Memory B cell (primary cell): ENCODE data around the gene UMODL1.
A peak's percentile ranks its signal among the peaks of the same experiment; 100 is the strongest.
"Not testable (repeated sequence)": the region's sequence is repeated elsewhere in the genome, so short reads cannot be mapped to it uniquely, and the experiment has no call there.

ENCODE experiments used
- ATAC-seq: fragments of 150-1000 bp; cut with Tn5 transposase; 2 replicates; pipeline ENCODE4 v1.10.0; 2021; ENCODE audit warnings: low read depth, mild to moderate bottlenecking, moderate library complexity
- DNase-seq, 2 donors: peaks; one replicate each; pipeline ENCODE4 v3.0.0; 2022; ENCODE audit warnings: low spot score in 2 of 2
- H3K27ac Mint-ChIP-seq: one replicate; pipeline ENCODE4 v1.8.0; 2022; ENCODE audit warnings: mild to moderate bottlenecking, moderate library complexity, mixed read lengths
- H3K27me3 Mint-ChIP-seq: one replicate; pipeline ENCODE4 v1.8.0; 2022; ENCODE audit warnings: mixed read lengths
- H3K36me3 Mint-ChIP-seq: one replicate; pipeline ENCODE4 v1.8.0; 2022; ENCODE audit warnings: mild to moderate bottlenecking, mixed read lengths
- H3K4me1 Mint-ChIP-seq: one replicate; pipeline ENCODE4 v1.8.0; 2022; ENCODE audit warnings: mixed read lengths
- H3K4me3 Mint-ChIP-seq: one replicate; pipeline ENCODE4 v1.8.0; 2022; ENCODE audit warnings: mild to moderate bottlenecking, moderate library complexity, mixed read lengths
- H3K9me3 Mint-ChIP-seq: one replicate; pipeline ENCODE4 v1.8.0; 2022; ENCODE audit warnings: mixed read lengths

UMODL1 gene

DNA sequence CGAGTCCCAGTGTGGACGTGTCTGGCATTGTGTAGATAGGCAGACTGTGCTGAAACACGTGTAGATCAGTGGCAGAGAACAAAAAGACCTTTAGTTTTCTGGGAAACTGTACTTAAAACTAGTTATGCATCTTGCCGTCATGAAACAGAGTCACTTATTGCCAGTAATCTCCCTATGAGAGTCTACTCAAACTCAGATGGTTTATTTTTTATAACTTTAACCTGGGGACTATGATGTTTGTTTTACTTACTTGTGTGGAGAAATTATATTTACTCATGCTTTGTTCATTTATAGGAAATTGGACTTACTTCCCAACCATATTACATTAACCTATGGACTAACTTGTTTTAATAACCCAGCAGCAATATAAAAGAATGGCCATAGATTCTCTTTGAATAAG, 93.7 kb downstream of the UMODL1 start:
- H3K9me3 Mint-ChIP-seq: no peaks in the 10 kb centered on the region
- H3K27ac Mint-ChIP-seq: no peak overlapping the region
- ATAC-seq: no peak

DNA sequence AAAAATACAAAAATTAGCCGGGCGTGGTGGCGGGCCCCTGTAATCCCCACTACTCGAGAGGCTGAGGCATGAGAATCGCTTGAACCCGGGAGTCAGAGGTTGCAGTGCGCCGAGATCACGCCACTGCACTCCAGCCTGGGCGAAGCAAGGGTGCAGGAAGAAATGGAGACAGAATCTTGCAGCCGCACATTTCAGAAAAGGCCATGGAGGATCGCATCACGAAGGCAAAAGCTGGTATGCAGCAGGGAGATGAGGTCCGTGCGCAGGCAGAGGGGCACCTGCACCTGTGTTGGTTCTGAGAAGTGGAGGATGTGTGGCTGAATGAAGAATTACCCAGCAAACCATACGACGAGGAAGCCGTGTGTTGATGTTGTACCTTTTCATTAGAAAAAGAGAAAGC, 94.8 kb downstream of the UMODL1 start:
- no peak overlapping the region for H3K4me3 Mint-ChIP-seq
- no peak for DNase-seq
- H3K27me3 Mint-ChIP-seq: peaks cover 3% of the 10 kb centered on the region
- H3K36me3 Mint-ChIP-seq: no peaks in the 10 kb centered on the region
- ATAC-seq: no peak
- peaks cover 25% of the 10 kb centered on the region for H3K4me1 Mint-ChIP-seq
- no peak overlapping the region for H3K27ac Mint-ChIP-seq
- no peaks in the 10 kb centered on the region for H3K9me3 Mint-ChIP-seq

More for the DNA sequence above, 93.7 kb downstream of the UMODL1 start:
- H3K4me1 Mint-ChIP-seq: peaks cover 25% of the 10 kb centered on the region
- no peaks in the 10 kb centered on the region for H3K36me3 Mint-ChIP-seq
- no peak overlapping the region for H3K4me3 Mint-ChIP-seq
- DNase-seq: no peak
- peaks cover 3% of the 10 kb centered on the region for H3K27me3 Mint-ChIP-seq

DNA sequence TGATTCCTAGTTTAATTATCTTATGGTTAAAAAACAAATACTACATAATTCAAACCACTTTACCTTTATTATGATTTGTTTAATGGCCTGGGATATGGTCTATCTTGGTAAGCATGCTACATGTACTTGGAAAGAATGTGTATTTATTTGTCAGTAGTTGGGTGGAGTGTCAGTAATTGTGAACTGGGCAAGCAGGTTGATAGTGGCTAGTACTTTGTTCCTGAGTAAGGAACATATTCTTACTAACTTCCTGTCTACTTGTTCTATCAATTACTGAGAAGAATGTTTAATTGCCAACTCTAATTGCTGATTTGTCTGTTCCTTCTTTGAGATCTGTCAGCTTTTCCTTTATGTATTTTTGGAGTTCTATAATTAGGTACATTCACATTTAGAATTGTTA, 98.6 kb downstream of the UMODL1 start:
- Mint-ChIP-seq H3K9me3 (no peaks in the 10 kb centered on the region), H3K27ac (no peak overlapping the region), H3K4me3 (no peak overlapping the region), H3K36me3 (no peaks in the 10 kb centered on the region), H3K27me3 (no peaks in the 10 kb centered on the region), H3K4me1 (peaks cover 3% of the 10 kb centered on the region)
- ATAC-seq (no peak), DNase-seq (no peak)

DNA sequence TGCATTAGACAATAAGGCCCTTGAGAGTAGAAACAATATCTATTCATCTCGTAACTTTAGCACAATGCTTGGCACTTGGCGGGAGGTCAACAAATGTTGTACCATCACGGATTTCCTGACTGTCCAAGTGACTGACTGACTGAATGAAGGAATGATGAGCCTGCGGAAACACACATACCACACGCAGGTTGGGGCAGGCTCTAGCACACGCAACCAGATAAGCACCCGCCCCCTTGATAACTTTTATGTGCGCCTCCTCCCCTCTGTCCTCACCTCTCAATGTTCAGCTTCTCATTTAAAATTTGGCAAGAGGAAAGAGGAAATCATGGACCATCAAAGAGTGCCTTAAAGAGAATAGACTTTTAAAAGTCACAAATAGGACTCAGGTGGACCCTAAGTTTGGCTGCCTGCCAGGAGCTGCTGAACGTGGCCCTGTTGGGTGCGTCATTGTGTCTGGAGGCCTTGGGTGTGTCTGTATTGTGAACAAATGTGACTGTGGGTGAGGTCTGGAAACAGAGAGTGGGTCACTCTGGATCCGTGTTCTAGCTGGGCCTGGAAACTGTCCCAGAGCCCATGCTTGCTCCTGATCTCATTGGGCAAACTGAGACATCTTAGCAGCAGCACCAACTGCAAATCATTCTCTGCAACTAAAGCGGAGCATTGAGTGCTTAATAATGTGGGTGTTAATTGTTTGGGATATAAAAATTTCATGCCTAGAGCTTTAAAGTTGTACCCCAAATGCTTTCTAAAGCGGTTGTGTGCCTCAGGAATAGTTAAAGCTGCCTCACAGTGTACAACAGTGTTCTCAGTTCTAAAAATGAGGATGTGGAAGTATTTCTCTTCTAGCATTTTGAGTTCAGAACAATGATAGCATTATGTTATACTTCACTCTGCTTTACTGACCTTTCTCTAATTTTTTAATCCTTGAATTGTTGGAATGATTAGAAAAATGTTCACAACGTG, 100.3 kb downstream of the UMODL1 start:
- Mint-ChIP-seq H3K27ac (no peak overlapping the region), H3K27me3 (no peaks in the 10 kb centered on the region), H3K4me3 (no peak overlapping the region), H3K9me3 (no peaks in the 10 kb centered on the region), H3K36me3 (no peaks in the 10 kb centered on the region), H3K4me1 (peaks cover 3% of the 10 kb centered on the region)
- DNase-seq (peak in 1 of 2 donors; percentile 8), ATAC-seq (no peak)

DNA sequence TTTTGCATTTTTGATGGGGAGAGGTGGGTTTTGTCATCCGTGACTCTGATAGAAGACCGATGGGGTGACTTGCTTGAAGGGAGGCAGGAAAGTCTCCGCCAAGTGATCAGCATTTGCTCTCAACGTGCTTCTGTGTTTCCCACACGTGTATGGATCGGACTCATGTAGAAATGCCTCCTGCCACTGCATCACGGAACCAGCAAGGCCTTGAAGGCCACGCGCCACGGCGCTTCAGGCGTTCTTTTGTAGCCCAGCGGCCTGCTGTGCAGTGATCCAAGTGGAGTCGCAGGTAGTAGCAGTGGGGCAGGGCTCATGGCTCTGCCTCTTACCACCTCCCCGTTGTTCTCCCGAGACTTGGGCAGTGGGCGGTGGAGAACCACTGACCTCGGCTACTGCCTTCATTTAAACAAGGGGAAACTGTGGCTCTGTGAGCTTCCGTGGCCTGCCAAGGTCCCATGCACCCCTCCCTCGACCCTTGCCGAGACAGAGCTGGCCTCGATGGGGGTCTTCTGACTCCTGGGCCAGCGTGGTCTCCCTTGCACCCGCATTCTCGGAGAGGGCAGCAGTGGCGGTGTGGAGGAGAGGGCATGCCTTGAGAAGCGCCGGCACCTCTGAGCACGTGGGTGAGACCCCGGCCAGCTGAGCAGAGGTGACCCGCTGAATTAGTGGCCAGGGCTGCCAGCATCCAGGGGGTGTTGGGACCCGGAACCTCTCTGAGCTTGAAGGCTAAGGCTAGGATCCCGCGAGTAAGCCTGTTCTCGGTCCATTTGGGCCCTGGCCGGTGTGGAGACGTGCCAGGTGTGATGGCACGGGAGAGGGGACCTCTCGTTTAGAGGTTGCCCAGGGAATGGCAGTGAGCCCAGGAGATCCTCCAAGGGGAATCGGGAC, 101.7 kb downstream of the UMODL1 start:
- DNase-seq (peak in 1 of 2 donors; percentile 7), ATAC-seq (no peak)
- Mint-ChIP-seq H3K27me3 (no peaks in the 10 kb centered on the region), H3K36me3 (no peaks in the 10 kb centered on the region), H3K4me1 (peaks cover 3% of the 10 kb centered on the region), H3K4me3 (no peak overlapping the region), H3K9me3 (no peaks in the 10 kb centered on the region), H3K27ac (no peak overlapping the region)

DNA sequence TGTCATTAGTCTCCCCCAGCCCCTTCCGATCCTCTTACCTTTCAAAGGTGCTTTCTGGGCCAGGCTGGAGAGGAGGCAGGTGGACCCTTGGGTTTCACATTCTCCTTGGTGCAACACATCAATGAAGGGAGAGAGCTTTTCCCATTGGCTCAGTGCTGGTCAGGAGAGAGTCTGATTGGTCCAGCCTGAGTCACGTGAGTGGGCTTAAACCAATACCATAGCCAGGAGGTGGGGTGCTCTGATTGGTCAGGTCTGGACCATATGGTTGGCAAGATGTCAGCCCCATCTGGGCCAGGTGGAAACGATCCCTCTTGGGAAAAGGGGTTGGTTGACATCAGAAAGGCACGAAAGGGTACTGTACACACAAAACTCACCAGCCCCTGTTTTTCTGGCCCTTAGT, 103.1 kb downstream of the UMODL1 start:
- no peaks in the 10 kb centered on the region for H3K9me3 Mint-ChIP-seq
- H3K36me3 Mint-ChIP-seq: no peaks in the 10 kb centered on the region
- no peak for DNase-seq
- H3K27ac Mint-ChIP-seq: peak overlapping the region; percentile 38
- ATAC-seq: peak; percentile 34
- peaks cover 3% of the 10 kb centered on the region for H3K4me1 Mint-ChIP-seq
- no peaks in the 10 kb centered on the region for H3K27me3 Mint-ChIP-seq
- no peak overlapping the region for H3K4me3 Mint-ChIP-seq

DNA sequence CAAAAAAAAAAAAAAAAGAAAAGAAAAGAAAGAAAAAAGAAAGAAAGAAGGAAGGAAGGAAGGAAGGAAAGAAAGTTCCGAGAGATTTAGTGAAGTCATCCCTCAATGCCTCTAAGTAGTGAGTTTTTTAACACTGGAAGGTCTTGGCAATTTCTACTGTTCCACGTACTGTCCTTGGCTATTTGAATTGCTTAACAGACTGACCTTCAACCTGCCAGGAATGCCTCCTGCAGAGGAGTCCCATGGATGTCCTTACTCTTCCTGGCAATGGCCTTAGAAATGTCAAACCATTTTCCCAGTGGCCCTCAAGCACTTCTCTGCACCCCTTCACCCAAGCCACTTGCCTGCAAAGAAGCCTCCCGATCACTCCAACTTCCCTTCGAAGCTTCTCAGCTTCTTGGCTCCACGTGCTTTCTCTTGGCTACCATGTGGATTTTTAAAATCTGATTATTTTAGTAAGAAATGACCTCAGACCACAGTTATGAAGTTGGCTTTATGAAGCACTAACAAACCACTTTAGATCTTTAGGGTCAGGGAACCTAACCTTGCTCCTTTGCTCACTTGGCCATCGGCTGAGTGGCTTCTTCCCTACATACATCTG, 104.1 kb downstream of the UMODL1 start:
- H3K9me3 Mint-ChIP-seq: no peaks in the 10 kb centered on the region
- peaks cover 3% of the 10 kb centered on the region for H3K4me1 Mint-ChIP-seq
- ATAC-seq (no peak), DNase-seq (no peak)
- H3K27me3 Mint-ChIP-seq: no peaks in the 10 kb centered on the region
- H3K27ac Mint-ChIP-seq: no peak overlapping the region
- no peaks in the 10 kb centered on the region for H3K36me3 Mint-ChIP-seq
- H3K4me3 Mint-ChIP-seq: no peak overlapping the region

DNA sequence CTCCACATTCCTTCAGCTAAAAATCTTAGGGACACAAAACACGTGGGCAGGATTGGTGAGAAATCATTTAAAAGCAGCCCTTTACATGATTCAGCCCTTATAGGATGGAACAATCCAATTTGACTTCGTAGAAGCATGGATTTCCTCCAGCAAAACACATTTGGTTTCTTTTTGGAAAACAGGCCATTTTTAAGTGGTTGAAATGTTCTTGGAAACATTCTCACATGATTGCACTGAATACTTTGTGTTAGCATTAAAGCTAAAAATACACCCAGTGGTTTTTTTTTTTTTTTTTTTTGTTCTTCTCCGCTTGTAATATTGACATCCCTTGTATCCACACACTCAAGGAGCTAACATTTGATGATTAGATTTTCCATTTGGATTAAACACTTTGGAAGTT, 105.7 kb downstream of the UMODL1 start:
- H3K9me3 Mint-ChIP-seq: no peaks in the 10 kb centered on the region
- no peak overlapping the region for H3K4me3 Mint-ChIP-seq
- ATAC-seq: no peak
- DNase-seq: no peak
- peaks cover 3% of the 10 kb centered on the region for H3K4me1 Mint-ChIP-seq
- H3K27me3 Mint-ChIP-seq: no peaks in the 10 kb centered on the region
- no peak overlapping the region for H3K27ac Mint-ChIP-seq
- H3K36me3 Mint-ChIP-seq: no peaks in the 10 kb centered on the region

DNA sequence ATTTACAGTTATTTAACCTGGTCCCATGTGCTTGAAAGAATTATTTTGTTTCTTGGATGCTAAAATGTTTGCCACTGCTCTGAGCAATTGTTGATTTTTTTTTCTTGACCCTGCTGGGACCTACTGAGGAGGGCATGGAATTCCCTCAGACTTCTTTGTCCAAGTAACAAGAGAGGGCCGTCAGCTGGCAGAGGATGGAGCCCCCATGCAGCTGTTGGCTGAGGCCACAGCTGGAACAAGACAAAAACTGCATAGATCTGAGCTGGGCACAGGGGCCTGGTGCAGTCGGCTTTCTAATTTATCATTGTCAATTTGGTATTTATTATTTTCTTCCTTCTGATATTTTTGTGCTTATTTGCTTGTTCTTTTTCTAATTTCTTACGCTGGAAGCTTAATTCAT, 108.2 kb downstream of the UMODL1 start:
- H3K4me3 Mint-ChIP-seq: no peak overlapping the region
- no peaks in the 10 kb centered on the region for H3K9me3 Mint-ChIP-seq
- ATAC-seq: no peak
- no peak overlapping the region for H3K27ac Mint-ChIP-seq
- no peaks in the 10 kb centered on the region for H3K27me3 Mint-ChIP-seq
- no peak for DNase-seq
- H3K4me1 Mint-ChIP-seq: no peaks in the 10 kb centered on the region
- H3K36me3 Mint-ChIP-seq: no peaks in the 10 kb centered on the region

DNA sequence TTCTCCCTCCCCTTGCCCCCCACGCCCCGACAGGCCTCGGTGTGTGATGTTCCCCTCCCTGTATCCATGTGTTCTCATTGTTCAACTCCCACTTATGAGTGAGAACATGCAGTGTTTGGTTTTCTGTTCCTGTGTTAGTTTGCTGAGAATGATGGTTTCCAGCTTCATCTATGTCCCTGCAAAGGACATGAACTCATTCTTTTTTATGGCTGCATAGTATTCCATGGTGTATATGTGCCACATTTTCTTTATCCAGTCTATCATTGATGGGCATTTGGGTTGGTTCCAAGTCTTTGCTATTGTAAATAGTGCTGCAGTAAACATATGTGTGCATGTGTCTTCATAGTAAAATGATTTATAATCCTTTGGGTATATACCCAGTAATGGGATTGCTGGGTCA, 108.9 kb downstream of the UMODL1 start:
- ATAC-seq, DNase-seq, H3K36me3 Mint-ChIP-seq, H3K27ac Mint-ChIP-seq, H3K27me3 Mint-ChIP-seq, H3K4me3 Mint-ChIP-seq, H3K9me3 Mint-ChIP-seq, H3K4me1 Mint-ChIP-seq: not testable (repeated sequence)

DNA sequence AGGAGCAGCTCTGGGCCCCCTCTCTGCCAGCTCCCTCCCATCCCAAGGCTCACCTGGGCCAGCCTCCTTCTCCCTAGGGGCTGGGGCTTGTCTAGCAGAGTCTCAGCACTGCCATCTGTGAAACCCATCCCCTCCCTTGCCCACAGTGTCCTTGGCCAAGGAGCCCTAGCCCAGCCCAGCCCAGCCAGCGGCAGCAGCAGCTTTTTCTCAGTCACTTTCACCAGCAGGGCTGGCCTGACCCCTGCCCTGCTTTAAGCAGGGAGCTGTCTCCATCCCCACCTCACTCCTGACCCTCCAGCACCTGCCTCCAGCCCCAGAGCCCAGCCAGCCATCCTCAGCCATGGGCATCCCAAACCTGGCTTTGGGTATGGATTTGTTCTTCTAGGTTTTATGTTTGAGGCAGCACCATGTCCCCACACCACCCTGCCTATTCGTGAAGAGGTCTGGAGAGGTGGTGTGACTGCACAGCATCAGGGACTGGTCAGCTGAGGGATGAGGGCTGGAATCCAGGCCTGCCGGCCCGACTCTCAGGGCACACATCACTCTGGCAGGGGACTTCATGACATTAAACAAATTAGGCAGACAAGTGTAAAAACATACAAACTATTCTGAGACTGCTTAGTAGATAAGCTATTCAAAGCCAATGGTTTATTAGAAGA, 111.7 kb downstream of the UMODL1 start:
- Mint-ChIP-seq H3K4me3 (no peak overlapping the region), H3K36me3 (no peaks in the 10 kb centered on the region), H3K27me3 (no peaks in the 10 kb centered on the region), H3K4me1 (peaks cover 12% of the 10 kb centered on the region), H3K9me3 (no peaks in the 10 kb centered on the region), H3K27ac (no peak overlapping the region)
- DNase-seq (no peak), ATAC-seq (no peak)

DNA sequence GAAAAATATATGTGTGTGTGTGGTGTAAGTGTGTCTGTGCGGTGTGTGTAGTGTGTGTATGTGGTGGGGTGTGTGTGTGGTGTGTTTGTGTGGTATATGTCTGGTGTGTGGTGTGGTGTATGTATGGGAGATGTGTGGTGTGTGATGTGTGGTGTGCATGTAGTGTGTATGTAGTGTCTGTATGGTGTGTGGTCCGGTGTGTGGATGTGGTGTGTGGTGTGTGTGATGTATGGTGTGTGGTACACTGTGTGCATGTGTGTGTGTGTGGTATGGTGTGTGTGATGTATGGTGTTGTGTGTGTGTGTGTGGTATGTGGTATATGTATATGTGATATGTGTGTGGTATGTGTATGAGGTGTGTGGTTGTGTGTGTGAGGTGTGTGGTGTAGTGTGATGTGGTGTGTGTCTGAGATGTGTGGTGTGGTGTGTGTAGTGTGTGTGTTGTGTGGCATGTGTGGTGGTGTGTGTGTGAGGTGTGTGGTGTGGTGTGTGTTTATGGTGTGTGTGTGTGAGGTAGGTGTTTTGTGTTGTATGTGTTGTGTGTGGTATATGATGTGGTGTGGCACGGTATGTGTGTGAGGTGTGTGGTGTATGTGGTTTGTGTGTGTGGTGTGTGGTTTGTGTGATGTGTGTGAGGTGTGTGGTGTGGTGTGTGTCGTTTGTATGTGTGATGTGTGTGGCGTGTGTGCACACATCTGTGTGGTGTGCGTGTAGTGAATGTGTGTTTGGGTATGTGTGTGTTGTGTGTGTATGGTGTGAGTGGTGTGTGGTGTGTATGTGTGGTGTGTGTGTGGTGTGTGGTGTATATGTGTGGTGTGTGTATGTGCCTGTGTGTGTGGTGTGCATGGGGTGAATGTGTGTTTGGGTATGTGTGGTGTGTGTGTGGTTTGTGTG, 112.5 kb downstream of the UMODL1 start:
- H3K36me3 Mint-ChIP-seq: no peaks in the 10 kb centered on the region
- no peak overlapping the region for H3K4me3 Mint-ChIP-seq
- peaks cover 20% of the 10 kb centered on the region for H3K4me1 Mint-ChIP-seq
- no peak for DNase-seq
- H3K27ac Mint-ChIP-seq: no peak overlapping the region
- no peaks in the 10 kb centered on the region for H3K9me3 Mint-ChIP-seq
- no peak for ATAC-seq
- no peaks in the 10 kb centered on the region for H3K27me3 Mint-ChIP-seq

DNA sequence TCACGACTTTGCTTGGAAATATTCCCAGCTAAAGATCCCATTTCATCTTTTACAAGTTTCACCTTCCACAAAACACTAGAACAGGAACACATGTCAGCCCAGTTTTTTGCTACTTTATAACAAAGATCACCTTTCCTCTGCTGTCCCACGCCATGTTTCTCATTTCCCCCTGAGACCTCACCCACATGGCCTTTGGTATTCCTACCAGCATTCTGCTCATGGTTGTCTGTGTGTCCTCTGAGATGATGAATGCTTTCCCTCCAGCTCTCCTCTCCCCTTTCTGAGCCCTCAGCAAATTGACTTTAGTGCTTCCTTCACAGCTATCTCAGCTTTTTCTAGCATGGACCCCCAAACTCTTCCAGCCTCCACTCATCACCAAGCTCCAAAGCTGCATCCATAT, 115.5 kb downstream of the UMODL1 start:
- no peaks in the 10 kb centered on the region for H3K36me3 Mint-ChIP-seq
- no peak for ATAC-seq
- H3K27ac Mint-ChIP-seq: no peak overlapping the region
- no peaks in the 10 kb centered on the region for H3K27me3 Mint-ChIP-seq
- no peaks in the 10 kb centered on the region for H3K9me3 Mint-ChIP-seq
- no peak overlapping the region for H3K4me3 Mint-ChIP-seq
- no peak for DNase-seq
- H3K4me1 Mint-ChIP-seq: peaks cover 26% of the 10 kb centered on the region
